HEK293 (cell line): ENCODE measurements around the gene CRYBA1.
A peak's percentile ranks its signal among the peaks of the same experiment; 100 is the strongest.

Experiments
- CTCF ChIA-PET: fragments of 350-600 bp; formaldehyde crosslinking; extraction: SDS; loops from one replicate; lab custom pipeline; 2021; ENCODE audit warnings: antibody characterized with exemption; lab: Yijun Ruan, JAX
- POLR2A ChIA-PET: fragments of 300-600 bp; formaldehyde crosslinking; extraction: SDS; loops from one replicate; lab custom pipeline; 2020; ENCODE audit warnings: antibody characterized with exemption, inconsistent platforms; lab: Yijun Ruan, JAX
- H3K27ac ChIP-seq: fragments of 200-500 bp; sonication (Bioruptor generic); 2 replicates; pipeline ENCODE4 v1.5.1; 2014; ENCODE audit warnings: low read depth, low read length, control low read depth, inconsistent platforms; ENCODE audit errors: extremely low read depth
- H3K36me3 ChIP-seq, 2 experiments: fragments of 200-500 bp in 1 of 2; sonication (Bioruptor generic) in 1 of 2; 1 replicate in 1 of 2; 2 replicates in 1 of 2; pipeline ENCODE4 v1.5.1; 2014 to 2017; ENCODE audit warnings: inconsistent platforms in 2 of 2, low read length in 2 of 2; ENCODE audit not compliant: control insufficient read depth in 2 of 2, insufficient read depth in 1 of 2
- H3K4me1 ChIP-seq: fragments of 200-500 bp; sonication (Bioruptor generic); 2 replicates; pipeline ENCODE4 v1.5.1; 2014; ENCODE audit warnings: mild to moderate bottlenecking, low read length, inconsistent platforms; ENCODE audit not compliant: control insufficient read depth, insufficient read depth
- H3K4me3 ChIP-seq: 2 replicates; pipeline ENCODE4 v1.5.1; 2011; ENCODE audit warnings: low read depth, mild to moderate bottlenecking, control low read depth, low read length, moderate library complexity
- H3K9me3 ChIP-seq: fragments of 200-500 bp; sonication (Bioruptor generic); 2 replicates; pipeline ENCODE4 v1.5.1; 2014; ENCODE audit warnings: low read depth, low read length, inconsistent platforms; ENCODE audit not compliant: control insufficient read depth, insufficient read depth
- GLIS2 ChIP-seq: fragments of 450-650 bp; formaldehyde crosslinking; IDR thresholded peaks from 2 replicates; pipeline ENCODE4 v1.5.1; 2016; ENCODE audit warnings: missing biosample characterization, missing genetic modification characterization
- HOXA7 ChIP-seq: sonication (generic); formaldehyde crosslinking; IDR thresholded peaks from 2 replicates; pipeline ENCODE4 v1.8.1; 2022; ENCODE audit warnings: missing genetic modification reagents, borderline replicate concordance
- INSM2 ChIP-seq: fragments of 450-650 bp; formaldehyde crosslinking; IDR thresholded peaks from 2 replicates; pipeline ENCODE4 v1.5.1; 2016; ENCODE audit warnings: missing biosample characterization, missing genetic modification characterization
- MEIS1 ChIP-seq: sonication (generic); formaldehyde crosslinking; IDR thresholded peaks from 2 replicates; pipeline ENCODE4 v1.8.1; 2022; ENCODE audit warnings: missing genetic modification reagents, mild to moderate bottlenecking, borderline replicate concordance
- MZF1 ChIP-seq: fragments of 450-650 bp; formaldehyde crosslinking; IDR thresholded peaks from 2 replicates; pipeline ENCODE4 v1.5.1; 2017; ENCODE audit warnings: missing biosample characterization, missing genetic modification characterization, borderline replicate concordance
- OSR2 ChIP-seq: fragments of 450-650 bp; formaldehyde crosslinking; IDR thresholded peaks from 2 replicates; pipeline ENCODE4 v1.5.1; 2016; ENCODE audit warnings: missing biosample characterization, missing genetic modification characterization
- SP7 ChIP-seq: fragments of 450-650 bp; formaldehyde crosslinking; IDR thresholded peaks from 2 replicates; pipeline ENCODE4 v1.5.1; 2016; ENCODE audit warnings: missing biosample characterization, missing genetic modification characterization
- TRIM28 ChIP-seq: IDR thresholded peaks from 2 replicates; pipeline ENCODE4 v1.6.1; 2011; ENCODE audit warnings: low read length, control low read depth, borderline replicate concordance
- ZBTB44 ChIP-seq: fragments of 450-650 bp; IDR thresholded peaks from 2 replicates; pipeline ENCODE4 v1.5.1; 2018; ENCODE audit warnings: missing biosample characterization, mild to moderate bottlenecking, missing genetic modification characterization
- ZFP37 ChIP-seq: fragments of 450-650 bp; formaldehyde crosslinking; IDR thresholded peaks from 2 replicates; pipeline ENCODE4 v1.5.1; 2016; ENCODE audit warnings: missing biosample characterization, missing genetic modification characterization
- ZNF169 ChIP-seq: fragments of 450-650 bp; formaldehyde crosslinking; IDR thresholded peaks from 2 replicates; pipeline ENCODE4 v1.5.1; 2016; ENCODE audit warnings: missing biosample characterization, missing genetic modification characterization
- ZNF311 ChIP-seq: fragments of 450-650 bp; formaldehyde crosslinking; IDR thresholded peaks from 2 replicates; pipeline ENCODE4 v1.5.1; 2017; ENCODE audit warnings: missing biosample characterization, missing genetic modification characterization, borderline replicate concordance
- ZNF366 ChIP-seq: fragments of 450-650 bp; formaldehyde crosslinking; conservative IDR thresholded peaks from 2 replicates; pipeline ENCODE4 v1.5.1; 2016; ENCODE audit warnings: missing biosample characterization, missing genetic modification characterization
- ZNF37A ChIP-seq: fragments of 450-650 bp; IDR thresholded peaks from 2 replicates; pipeline ENCODE4 v1.5.1; 2018; ENCODE audit warnings: missing biosample characterization, missing genetic modification characterization
- ZNF549 ChIP-seq: fragments of 450-650 bp; IDR thresholded peaks from 2 replicates; pipeline ENCODE4 v1.5.1; 2018; ENCODE audit warnings: missing biosample characterization, missing genetic modification characterization, mild to moderate bottlenecking, inconsistent platforms, moderate library complexity
- ZNF560 ChIP-seq: fragments of 450-650 bp; formaldehyde crosslinking; IDR thresholded peaks from 2 replicates; pipeline ENCODE4 v1.5.1; 2017; ENCODE audit warnings: missing biosample characterization, missing genetic modification characterization, borderline replicate concordance
- ZNF626 ChIP-seq: fragments of 450-650 bp; sonication (Bioruptor Pico); formaldehyde crosslinking; IDR thresholded peaks from 2 replicates; pipeline ENCODE4 v1.5.1; 2018; ENCODE audit warnings: missing biosample characterization, missing genetic modification characterization, inconsistent platforms
- ZNF660 ChIP-seq: fragments of 450-650 bp; IDR thresholded peaks from 2 replicates; pipeline ENCODE4 v1.5.1; 2018; ENCODE audit warnings: missing biosample characterization, mild to moderate bottlenecking, missing genetic modification characterization
- ZNF768 ChIP-seq: fragments of 450-650 bp; formaldehyde crosslinking; IDR thresholded peaks from 2 replicates; pipeline ENCODE4 v1.5.1; 2018; ENCODE audit warnings: missing biosample characterization, mild to moderate bottlenecking, missing genetic modification characterization
- TF ChIP-seq, protein P1 (sequence below): fragments of 450-650 bp; formaldehyde crosslinking; IDR thresholded peaks from 2 replicates; pipeline ENCODE4 v1.5.1; 2016; ENCODE audit warnings: missing biosample characterization, missing genetic modification characterization, borderline replicate concordance
- TF ChIP-seq, protein P2 (sequence below): fragments of 450-650 bp; formaldehyde crosslinking; IDR thresholded peaks from 2 replicates; pipeline ENCODE4 v1.5.1; 2016; ENCODE audit warnings: missing biosample characterization, missing genetic modification characterization
- TF ChIP-seq, protein P3 (sequence below): fragments of 450-650 bp; formaldehyde crosslinking; IDR thresholded peaks from 2 replicates; pipeline ENCODE4 v1.5.1; 2017; ENCODE audit warnings: missing biosample characterization, missing genetic modification characterization
- TF ChIP-seq, protein P4 (sequence below): fragments of 450-650 bp; formaldehyde crosslinking; IDR thresholded peaks from 2 replicates; pipeline ENCODE4 v1.5.1; 2017; ENCODE audit warnings: missing biosample characterization, missing genetic modification characterization

Gene CRYBA1

GRCh38 chr17:29292992-29293889 lies 46.6 kb downstream of the CRYBA1 start (continued):
- TF ChIP-seq GLIS2 (tag by site-specific recombination), result peak; percentile 76
- TF ChIP-seq OSR2, result no peak
- no peak for TF ChIP-seq ZNF366
- TF ChIP-seq ZNF311 (tag by site-specific recombination), result no peak
- TF ChIP-seq INSM2 (tag by site-specific recombination), result 0 out of 2 replicates have a peak, but pooled peaks have one; percentile 31
- peak; percentile 22; the same call in 1 of the 2 replicates for TF ChIP-seq ZNF660
- TF ChIP-seq, protein P1, sequence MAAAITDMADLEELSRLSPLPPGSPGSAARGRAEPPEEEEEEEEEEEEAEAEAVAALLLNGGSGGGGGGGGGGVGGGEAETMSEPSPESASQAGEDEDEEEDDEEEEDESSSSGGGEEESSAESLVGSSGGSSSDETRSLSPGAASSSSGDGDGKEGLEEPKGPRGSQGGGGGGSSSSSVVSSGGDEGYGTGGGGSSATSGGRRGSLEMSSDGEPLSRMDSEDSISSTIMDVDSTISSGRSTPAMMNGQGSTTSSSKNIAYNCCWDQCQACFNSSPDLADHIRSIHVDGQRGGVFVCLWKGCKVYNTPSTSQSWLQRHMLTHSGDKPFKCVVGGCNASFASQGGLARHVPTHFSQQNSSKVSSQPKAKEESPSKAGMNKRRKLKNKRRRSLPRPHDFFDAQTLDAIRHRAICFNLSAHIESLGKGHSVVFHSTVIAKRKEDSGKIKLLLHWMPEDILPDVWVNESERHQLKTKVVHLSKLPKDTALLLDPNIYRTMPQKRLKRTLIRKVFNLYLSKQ (tag by site-specific recombination), result no peak

DNA sequence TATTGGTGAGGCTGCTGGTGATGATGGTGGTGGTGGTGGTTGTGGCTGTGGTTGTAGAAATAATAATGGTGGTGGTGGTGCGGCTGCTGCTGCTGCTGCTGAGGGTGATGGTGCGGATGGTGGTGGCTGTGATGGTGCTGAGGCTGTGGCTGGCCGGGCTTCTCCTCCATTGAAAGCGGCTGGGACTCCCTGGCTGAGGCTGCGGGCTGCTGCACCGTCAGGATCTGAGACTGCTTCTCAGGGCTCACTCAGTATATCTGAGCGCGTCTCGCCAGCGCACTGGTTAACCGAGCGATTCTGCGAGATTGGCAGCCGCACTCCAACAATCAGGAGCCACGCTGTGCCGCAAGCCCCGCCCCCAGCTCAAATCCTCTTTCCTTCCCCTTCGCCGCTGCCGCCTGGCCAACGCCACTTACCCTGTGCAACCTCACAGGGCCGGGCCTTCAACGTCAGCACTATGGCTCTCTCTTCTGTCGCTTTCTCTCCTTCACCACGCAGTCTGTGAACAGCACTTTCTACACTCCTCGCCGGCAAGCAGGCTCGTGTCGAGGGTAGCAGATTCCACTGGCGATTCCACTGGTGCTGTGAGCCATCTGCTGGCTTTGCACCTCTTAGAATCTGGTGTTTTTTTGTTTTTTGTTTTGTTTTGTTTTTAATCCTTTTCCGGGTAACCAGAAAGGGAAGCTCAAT lies 47.4 kb downstream of the CRYBA1 start, which contains the start of gene NUFIP2:
NUFIP2 (minus strand) TSS at position 259 of the 690 bp plus-strand sequence; CDS start at position 170, 89 bp downstream.
- Histone ChIP-seq H3K27ac (peak within 1 kb of the TSS; percentile 99), H3K36me3 (peaks cover 17 to 20% of the 10 kb centered on the region in 2 experiments), H3K4me3 (peak within 1 kb of the TSS; percentile 86), H3K4me1 (peaks cover 11% of the 10 kb centered on the region), H3K9me3 (no peaks in the 10 kb centered on the region)
- POLR2A ChIA-PET, result interaction anchor here (0.6 to 3.3 kb wide), 56 partner anchors 9 to 1150 kb away, joined by 3 to 33 read pairs (median 4); partner anchors contain the start of genes ANKRD13B, MYO18A, PHF12 and RPL23A
- CTCF ChIA-PET, result interaction anchor here (0.7 to 1.0 kb wide), 4 partner anchors 129 to 810 kb away, joined by 3 to 4 read pairs (median 4); no protein-coding TSS in a partner anchor
- TF ChIP-seq, protein P2, sequence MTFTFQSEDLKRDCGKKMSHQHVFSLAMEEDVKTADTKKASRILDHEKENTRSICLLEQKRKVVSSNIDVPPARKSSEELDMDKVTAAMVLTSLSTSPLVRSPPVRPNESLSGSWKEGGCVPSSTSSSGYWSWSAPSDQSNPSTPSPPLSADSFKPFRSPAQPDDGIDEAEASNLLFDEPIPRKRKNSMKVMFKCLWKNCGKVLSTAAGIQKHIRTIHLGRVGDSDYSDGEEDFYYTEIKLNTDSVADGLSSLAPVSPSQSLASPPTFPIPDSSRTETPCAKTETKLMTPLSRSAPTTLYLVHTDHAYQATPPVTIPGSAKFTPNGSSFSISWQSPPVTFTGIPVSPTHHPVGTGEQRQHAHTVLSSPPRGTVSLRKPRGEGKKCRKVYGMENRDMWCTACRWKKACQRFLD, result no peak
- TF ChIP-seq ZNF626 (tag by site-specific recombination), result no peak
- TF ChIP-seq MEIS1, result no peak
- no peak for TF ChIP-seq ZNF560 (tag by site-specific recombination)
- TF ChIP-seq, protein P3, sequence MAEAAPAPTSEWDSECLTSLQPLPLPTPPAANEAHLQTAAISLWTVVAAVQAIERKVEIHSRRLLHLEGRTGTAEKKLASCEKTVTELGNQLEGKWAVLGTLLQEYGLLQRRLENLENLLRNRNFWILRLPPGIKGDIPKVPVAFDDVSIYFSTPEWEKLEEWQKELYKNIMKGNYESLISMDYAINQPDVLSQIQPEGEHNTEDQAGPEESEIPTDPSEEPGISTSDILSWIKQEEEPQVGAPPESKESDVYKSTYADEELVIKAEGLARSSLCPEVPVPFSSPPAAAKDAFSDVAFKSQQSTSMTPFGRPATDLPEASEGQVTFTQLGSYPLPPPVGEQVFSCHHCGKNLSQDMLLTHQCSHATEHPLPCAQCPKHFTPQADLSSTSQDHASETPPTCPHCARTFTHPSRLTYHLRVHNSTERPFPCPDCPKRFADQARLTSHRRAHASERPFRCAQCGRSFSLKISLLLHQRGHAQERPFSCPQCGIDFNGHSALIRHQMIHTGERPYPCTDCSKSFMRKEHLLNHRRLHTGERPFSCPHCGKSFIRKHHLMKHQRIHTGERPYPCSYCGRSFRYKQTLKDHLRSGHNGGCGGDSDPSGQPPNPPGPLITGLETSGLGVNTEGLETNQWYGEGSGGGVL, result peak; percentile 73
- TF ChIP-seq ZFP37 (tag by site-specific recombination), result peak; percentile 84; the same call in 1 of the 2 replicates
- TF ChIP-seq SP7 (tag by site-specific recombination), result peak; percentile 85
- no peak for TF ChIP-seq HOXA7 (CRISPR knock-in tag)
- no peak for TF ChIP-seq ZNF549 (tag by site-specific recombination)
- peak; percentile 45; the same call in 1 of the 2 replicates for TF ChIP-seq INSM2 (tag by site-specific recombination)
- TF ChIP-seq TRIM28, result peak; percentile 75
- no peak; the same call in 1 of the 2 replicates for TF ChIP-seq ZNF768
- TF ChIP-seq, protein P4, sequence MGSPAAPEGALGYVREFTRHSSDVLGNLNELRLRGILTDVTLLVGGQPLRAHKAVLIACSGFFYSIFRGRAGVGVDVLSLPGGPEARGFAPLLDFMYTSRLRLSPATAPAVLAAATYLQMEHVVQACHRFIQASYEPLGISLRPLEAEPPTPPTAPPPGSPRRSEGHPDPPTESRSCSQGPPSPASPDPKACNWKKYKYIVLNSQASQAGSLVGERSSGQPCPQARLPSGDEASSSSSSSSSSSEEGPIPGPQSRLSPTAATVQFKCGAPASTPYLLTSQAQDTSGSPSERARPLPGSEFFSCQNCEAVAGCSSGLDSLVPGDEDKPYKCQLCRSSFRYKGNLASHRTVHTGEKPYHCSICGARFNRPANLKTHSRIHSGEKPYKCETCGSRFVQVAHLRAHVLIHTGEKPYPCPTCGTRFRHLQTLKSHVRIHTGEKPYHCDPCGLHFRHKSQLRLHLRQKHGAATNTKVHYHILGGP (tag by site-specific recombination), result no peak; the same call in 1 of the 2 replicates
- TF ChIP-seq ZBTB44 (tag by site-specific recombination), result no peak
- no peak for TF ChIP-seq ZNF37A (tag by site-specific recombination)
- TF ChIP-seq MZF1, result no peak
- TF ChIP-seq ZNF169, result no peak
